Amygdala (tissue), 56 donors: ENCODE data around the gene RASSF3.
"Not testable (repeated sequence)": the region's sequence is repeated elsewhere in the genome, so short reads cannot be mapped to it uniquely, and the experiment has no call there.

Source experiments
- DNase-seq, 56 donors: peaks; one replicate each; lab custom pipeline; 2025; lab: John Stamatoyannopoulos, UW

Gene RASSF3

GRCh38 chr12:64688219-64688618 lies 77.9 kb downstream of the RASSF3 start:
- DNase-seq, result no peak

- no peak for DNase-seq
Measured at GRCh38 chr12:64688715-64689114, 78.4 kb downstream of the RASSF3 start.

- DNase-seq, result not testable (repeated sequence)
Measured at GRCh38 chr12:64690236-64690635, 79.9 kb downstream of the RASSF3 start.

GRCh38 chr12:64691227-64691794 lies 81.0 kb downstream of the RASSF3 start:
- no peak for DNase-seq

- no peak for DNase-seq
Measured at GRCh38 chr12:64691795-64692583, 81.7 kb downstream of the RASSF3 start.

GRCh38 chr12:64694130-64695040 lies 84.1 kb downstream of the RASSF3 start:
- DNase-seq, result no peak

- no peak for DNase-seq
Measured at GRCh38 chr12:64695550-64695949, 85.3 kb downstream of the RASSF3 start.

GRCh38 chr12:64696080-64696741 lies 85.9 kb downstream of the RASSF3 start:
- peak in 1 of 56 donors; percentile 3 for DNase-seq

- no peak for DNase-seq
Measured at GRCh38 chr12:64699504-64700115, 89.3 kb downstream of the RASSF3 start.

GRCh38 chr12:64700532-64700931 lies 90.2 kb downstream of the RASSF3 start:
- no peak for DNase-seq

- DNase-seq, result no peak
Measured at GRCh38 chr12:64701283-64701682, 91.0 kb downstream of the RASSF3 start.

GRCh38 chr12:64706306-64706705 lies 96.0 kb downstream of the RASSF3 start:
- no peak for DNase-seq

GRCh38 chr12:64706857-64707256 lies 96.6 kb downstream of the RASSF3 start:
- no peak for DNase-seq

- DNase-seq, result no peak
Measured at GRCh38 chr12:64707362-64707761, 97.1 kb downstream of the RASSF3 start.

GRCh38 chr12:64707926-64708325 lies 97.6 kb downstream of the RASSF3 start:
- no peak for DNase-seq

GRCh38 chr12:64709429-64709828 lies 99.1 kb downstream of the RASSF3 start:
- no peak for DNase-seq

GRCh38 chr12:64713376-64713775 lies 103.1 kb downstream of the RASSF3 start:
- DNase-seq, result no peak

GRCh38 chr12:64714551-64714968 lies 104.3 kb downstream of the RASSF3 start:
- no peak for DNase-seq

GRCh38 chr12:64716371-64716770 lies 106.1 kb downstream of the RASSF3 start:
- DNase-seq, result no peak

GRCh38 chr12:64716839-64717455 lies 106.7 kb downstream of the RASSF3 start:
- DNase-seq, result no peak
